HG03064 (cell line): ENCODE data around the gene KIR2DL1.
"Not testable (repeated sequence)": the region's sequence is repeated elsewhere in the genome, so short reads cannot be mapped to it uniquely, and the experiment has no call there.

Source experiments
- ATAC-seq: cut with Tn5 transposase; IDR thresholded peaks from one replicate; pipeline ENCODE4 v1.9.1; 2021; ENCODE audit warnings: low read depth; ENCODE audit not compliant: unreplicated experiment

Gene KIR2DL1

DNA sequence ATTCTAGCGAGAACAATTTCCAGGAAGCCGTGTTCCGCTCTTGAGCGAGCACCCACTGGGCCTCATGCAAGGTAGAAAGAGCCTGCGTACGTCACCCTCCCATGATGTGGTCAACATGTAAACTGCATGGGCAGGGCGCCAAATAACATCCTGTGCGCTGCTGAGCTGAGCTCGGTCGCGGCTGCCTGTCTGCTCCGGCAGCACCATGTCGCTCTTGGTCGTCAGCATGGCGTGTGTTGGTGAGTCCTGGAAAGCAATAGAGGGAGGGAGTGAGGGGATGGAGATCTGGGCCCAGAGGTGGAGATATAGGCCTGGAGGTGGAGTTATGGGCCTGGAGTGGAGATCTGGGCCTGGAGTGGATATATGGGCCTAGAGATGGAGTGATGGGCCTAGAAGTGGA is at the start of gene KIR2DL1:
TSS of gene KIR2DL1 (plus strand) at position 148 of the 400 bp plus-strand sequence. CDS start at position 206, 58 bp downstream.
- not testable (repeated sequence) for ATAC-seq

DNA sequence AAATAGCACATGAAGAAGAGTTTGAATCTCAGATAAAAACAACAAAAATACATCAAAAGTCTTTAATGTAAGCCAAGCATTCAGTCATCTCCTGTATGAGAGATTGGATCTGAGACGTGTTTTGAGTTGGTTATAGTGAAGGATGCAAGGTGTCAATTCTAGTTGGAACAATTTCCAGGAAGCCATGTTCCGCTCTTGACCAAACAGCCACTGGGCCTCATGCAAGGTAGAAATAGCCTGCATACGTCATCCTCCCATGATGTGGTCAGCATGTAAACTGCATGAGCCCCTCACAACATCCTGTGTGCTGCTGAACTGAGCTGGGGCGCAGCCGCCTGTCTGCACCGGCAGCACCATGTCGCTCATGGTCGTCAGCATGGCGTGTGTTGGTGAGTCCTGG is 45.5 kb upstream of the KIR2DL1 start, which contains the start of gene KIR3DL3:
TSS of gene KIR3DL3 (plus strand) at position 301 of the 400 bp plus-strand sequence. CDS start at position 356, 55 bp downstream.
- ATAC-seq = no peak

DNA sequence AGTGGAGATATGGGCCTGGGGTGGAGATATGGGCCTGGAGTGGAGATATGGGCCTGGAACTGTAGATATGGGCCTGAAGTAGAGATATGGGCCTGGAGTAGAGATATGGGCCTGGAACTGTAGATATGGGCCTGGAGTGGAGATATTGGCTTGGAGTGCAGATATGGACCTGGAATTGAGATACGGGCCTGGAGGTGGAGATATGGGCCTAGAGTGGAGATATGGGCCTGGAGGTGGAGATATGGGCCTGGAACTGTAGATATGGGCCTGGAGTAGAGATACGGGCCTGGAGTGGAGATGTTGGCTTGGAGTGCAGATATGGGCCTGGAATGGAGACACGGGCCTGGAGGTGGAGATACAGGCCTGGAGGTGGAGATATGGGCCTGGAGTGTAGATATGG is 44.9 kb upstream of the KIR2DL1 start:
- no peak for ATAC-seq

DNA sequence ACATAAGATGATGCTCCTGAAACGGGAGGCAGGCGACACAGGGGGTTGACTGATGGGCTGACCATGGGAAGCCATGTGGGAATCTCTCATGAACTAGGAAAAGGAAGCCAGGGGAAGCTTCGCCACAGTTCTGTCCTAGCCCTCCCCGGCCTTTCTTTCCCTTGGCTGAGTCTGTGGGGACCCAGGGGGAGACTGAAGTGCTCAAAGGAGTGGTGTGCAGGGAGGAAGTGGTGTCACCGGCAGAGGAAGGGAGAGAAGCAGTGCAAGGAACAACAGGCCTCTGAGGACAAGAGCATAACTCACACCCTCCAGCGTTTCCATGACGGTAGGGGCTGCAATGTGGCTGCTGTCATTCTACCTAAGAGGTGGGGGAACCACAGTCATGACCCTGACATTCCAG is 44.3 kb upstream of the KIR2DL1 start:
- ATAC-seq = no peak

DNA sequence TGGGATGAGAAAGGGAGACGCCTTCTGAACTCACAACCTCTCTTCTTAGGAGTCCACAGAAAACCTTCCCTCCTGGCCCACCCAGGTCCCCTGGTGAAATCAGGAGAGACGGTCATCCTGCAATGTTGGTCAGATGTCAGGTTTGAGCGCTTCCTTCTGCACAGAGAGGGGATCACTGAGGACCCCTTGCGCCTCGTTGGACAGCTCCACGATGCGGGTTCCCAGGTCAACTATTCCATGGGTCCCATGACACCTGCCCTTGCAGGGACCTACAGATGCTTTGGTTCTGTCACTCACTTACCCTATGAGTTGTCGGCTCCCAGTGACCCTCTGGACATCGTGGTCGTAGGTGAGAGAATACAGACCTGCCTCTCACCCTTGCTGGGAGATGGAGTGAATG is 42.0 kb upstream of the KIR2DL1 start:
- ATAC-seq = no peak

DNA sequence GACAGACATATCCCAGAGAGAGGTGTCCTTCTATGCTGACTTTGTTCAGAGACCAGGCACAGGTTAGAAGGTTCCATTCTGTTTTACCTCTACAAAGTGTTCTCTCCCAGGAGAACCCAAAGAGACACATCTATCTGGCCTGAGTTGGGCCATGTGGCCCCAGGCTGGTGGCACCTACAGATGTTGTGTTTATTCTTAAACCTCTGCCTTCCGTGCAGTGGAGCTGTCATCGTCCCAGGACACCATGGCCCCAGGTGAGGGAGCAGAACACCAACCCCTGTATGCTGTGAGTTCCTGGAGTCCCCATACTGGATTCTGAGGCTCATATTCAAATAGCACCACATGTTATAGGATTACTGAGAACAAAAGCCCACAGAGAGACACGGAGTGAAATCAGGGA is 41.4 kb upstream of the KIR2DL1 start:
- no peak for ATAC-seq

DNA sequence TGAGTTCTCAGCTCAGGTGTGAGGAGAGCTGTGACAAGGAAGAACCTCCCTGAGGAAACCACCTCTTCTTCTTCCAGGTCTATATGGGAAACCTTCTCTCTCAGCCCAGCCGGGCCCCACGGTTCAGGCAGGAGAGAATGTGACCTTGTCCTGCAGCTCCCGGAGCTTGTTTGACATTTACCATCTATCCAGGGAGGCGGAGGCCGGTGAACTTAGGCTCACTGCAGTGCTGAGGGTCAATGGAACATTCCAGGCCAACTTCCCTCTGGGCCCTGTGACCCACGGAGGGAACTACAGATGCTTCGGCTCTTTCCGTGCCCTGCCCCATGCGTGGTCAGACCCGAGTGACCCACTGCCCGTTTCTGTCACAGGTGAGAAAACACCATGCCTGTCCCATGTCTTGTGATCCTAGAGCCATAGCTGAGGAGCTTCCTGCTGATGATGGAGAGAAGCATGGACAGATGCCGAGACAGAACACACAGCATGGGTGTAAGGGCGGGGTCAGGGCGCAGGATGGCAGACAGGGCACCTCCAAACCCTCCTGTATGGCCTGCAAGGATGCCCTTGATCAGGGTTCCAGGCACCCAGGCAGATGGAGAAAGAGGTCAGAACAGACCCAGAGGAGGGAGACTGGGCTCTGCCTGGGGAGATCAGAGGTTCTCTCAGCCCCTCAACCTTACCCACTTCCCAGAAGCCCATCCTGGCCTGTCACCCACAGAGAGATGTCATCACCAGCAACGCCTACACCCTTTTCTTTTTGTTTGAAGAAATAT is 40.0 kb upstream of the KIR2DL1 start:
- no peak for ATAC-seq

DNA sequence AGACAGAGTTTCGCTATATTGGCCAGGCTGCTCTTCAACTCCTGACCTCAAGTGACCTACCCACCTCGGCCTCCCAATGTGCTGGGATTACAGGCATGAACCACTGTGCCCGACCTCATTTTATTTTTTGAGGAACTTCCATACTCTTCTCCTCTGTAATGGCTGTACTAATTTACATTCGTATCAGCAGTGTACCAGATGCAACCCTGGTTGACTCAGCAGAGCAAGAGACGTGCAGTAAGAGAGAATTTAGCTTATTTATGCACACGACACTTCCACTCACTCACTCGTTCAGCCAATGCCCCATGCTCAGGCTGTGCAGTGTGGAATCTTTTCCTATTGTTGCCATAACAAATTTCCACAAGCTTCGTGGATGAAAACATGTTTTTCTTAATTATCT is 38.4 kb upstream of the KIR2DL1 start:
- ATAC-seq = no peak

DNA sequence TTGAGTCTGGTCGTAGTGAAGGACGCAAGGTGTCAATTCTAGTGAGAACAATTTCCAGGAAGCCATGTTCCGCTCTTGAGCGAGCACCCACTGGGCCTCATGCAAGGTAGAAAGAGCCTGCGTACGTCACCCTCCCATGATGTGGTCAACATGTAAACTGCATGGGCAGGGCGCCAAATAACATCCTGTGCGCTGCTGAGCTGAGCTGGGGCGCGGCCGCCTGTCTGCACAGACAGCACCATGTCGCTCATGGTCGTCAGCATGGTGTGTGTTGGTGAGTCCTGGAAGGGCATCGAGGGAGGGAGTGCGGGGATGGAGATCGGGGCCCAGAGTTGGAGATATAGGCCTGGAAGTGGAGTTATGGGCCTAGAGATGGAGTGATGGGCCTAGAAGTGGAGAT is 31.3 kb upstream of the KIR2DL1 start, which contains the start of gene KIR2DL3:
TSS of gene KIR2DL3 (plus strand) at position 208 of the 400 bp plus-strand sequence. CDS start at position 241, 33 bp downstream.
- ATAC-seq = not testable (repeated sequence)

DNA sequence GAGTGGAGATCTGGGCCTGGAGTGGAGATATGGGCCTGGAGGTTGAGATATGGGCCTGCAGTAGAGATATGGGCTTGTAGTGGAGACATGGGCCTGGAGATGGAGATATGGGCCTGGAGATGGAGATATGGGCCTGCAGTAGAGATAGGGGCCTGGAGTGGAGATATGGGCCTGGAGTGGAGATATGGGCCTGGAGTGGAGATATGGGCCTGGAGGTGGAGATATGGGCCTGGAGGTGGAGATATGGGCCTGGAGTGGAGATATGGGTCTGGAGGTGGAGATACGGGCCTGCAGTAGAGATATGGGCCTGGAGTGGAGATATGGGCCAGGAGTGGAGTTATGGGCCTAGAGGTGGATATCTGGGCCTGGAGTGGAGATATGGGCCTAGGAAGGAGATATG is 30.9 kb upstream of the KIR2DL1 start:
- ATAC-seq = no peak

DNA sequence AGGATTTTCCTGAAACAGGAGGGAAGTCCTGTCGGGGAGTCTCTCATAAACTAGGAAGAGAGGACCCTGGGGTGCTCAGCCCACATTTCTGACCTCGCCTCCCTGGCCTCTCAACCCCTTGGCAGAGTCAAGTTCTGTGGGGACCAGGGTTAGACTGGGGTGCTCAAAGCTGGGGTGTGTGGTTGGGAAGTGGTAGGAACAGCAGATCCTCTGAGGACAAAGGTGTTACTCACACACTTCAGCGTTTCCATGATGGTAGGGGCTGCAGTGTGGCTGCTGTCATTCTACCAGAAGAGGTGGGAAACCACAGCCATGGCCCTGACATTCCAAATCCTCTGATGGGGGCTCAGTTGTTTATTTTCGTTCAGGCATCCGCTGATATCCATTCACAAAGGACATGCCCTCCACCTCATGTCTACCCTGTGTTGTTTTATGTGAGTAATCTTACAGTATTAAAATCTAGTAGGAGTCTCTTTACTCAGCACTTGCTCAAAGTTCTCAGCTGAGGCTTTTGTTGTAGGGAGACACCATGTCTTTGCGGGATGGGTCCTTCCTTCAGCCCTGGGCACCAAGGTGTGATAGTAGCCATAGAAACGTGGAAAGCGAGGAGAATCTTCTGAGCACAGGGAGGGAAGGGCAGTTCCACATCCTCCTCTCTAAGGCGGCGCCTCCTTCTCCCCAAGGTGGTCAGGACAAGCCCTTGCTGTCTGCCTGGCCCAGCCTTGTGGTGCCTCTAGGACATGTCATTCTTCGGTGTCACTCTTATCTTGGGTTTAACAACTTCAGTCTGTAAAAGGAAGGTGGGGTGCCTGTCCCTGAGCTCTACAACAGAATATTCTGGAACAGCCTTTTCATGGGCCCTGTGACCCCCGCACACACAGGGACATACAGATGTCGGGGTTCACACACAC is 29.8 kb upstream of the KIR2DL1 start:
- no peak for ATAC-seq

DNA sequence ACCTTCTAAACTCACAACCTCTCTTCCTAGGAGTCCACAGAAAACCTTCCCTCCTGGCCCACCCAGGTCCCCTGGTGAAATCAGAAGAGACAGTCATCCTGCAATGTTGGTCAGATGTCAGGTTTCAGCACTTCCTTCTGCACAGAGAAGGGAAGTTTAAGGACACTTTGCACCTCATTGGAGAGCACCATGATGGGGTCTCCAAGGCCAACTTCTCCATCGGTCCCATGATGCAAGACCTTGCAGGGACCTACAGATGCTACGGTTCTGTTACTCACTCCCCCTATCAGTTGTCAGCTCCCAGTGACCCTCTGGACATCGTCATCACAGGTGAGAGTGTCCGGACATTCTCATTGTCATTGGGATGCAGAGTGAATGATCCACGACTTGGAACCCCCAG is 27.6 kb upstream of the KIR2DL1 start:
- not testable (repeated sequence) for ATAC-seq

DNA sequence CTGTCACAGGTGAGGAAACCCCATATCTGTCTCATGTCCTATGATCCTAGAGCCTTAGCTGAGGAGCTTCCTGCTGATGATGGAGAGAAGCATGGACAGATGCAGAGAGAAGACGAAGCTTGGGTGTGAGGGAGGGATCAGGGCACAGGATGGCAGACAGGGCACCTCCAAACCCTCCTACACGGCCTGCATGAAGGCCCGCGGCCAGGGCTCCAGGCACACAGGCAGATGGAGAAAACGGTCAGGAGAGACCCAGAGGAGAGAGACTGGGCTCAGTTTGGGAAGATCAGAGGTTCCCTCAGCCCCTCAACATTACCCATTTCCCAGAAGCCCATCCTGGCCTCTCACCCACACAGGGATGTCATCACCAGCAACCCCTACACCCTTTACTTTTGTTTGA is 25.5 kb upstream of the KIR2DL1 start:
- not testable (repeated sequence) for ATAC-seq

DNA sequence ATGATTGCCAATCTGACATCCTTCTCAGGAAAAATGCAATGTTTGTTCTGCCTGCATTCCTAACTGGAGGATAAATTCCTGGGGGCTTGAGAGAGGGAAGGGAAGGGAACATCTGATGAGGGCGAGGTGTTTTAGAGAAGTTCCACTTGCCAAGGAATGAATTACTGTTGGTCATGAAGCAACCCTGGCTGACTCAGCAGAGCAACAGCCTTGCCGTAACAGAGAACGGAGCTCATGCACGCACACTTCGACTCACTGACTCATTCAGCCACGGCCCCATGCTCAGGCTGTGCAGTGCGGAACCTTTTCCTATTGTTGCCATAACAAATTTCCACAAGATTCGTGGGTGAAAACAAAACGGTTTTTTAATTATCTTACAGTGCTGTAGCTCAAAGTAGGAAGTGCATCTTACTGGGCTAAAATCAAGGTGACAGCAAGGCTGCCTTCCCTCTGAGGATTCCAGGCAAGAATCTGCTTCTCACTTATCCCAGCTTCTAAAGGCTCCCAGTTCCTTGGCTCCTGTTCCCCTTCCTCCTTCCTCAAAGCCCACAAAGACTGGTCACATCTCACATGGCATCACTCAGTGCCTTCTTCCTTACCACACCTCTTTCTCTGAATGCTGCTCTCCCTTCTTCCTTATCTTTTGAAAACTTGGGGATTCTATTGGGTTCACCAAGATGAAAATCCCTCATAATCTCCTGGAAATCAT is 21.8 kb upstream of the KIR2DL1 start:
- not testable (repeated sequence) for ATAC-seq

DNA sequence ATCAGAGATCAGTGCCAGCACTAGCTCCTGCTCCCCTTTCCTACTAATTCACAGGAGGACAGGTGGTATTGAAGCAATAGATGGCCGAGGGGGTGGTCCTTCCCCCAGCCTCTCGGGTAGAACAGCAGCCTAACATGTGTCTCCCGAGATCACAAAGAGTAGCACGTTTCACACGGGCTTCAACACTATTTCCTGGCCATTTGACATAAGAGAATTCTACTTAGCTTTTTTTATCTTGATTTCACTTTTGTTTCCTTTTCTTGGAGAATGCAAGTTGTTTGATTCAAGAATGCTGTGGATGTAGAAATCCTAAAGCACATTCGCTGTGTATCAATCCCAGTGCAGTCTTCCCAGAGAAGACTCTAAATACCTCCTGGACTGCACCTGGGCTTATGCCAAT is 19.3 kb upstream of the KIR2DL1 start:
- not testable (repeated sequence) for ATAC-seq

DNA sequence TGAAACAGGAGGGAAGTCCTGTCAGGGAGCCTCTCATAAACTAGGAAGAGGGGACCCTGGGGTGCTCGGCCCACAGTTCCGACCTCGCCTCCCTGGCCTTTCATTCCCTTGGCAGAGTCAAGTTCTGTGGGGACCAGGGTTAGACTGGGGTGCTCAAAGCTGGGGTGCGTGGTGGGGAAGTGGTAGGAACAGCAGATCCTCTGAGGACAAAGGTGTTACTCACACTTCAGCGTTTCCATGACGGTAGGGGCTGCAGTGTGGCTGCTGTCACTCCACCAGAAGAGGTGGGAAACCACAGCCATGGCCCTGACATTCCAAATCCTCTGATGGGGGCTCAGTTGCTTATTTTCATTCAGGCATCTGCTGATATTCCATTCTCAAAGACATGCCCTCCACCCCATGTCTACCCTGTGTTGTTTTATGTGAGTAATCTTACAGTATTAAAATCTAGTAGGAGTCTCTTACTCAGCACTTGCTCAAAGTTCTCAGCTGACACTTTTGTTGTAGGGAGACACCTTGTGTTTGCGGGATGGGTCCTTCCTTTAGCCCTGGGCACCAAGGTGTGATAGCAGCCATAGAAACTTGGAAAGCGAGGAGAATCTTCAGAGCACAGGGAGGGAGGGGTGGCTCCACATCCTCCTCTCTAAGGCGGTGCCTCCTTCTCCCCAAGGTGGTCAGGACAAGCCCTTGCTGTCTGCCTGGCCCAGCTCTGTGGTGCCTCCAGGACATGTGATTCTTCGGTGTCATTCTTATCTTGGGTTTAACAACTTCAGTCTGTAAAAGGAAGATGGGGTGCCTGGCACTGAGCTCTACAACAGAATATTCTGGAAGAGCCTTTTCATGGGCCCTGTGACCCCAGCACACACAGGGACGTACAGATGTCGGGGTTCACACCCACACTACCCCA is 13.1 kb upstream of the KIR2DL1 start:
- ATAC-seq = not testable (repeated sequence)

DNA sequence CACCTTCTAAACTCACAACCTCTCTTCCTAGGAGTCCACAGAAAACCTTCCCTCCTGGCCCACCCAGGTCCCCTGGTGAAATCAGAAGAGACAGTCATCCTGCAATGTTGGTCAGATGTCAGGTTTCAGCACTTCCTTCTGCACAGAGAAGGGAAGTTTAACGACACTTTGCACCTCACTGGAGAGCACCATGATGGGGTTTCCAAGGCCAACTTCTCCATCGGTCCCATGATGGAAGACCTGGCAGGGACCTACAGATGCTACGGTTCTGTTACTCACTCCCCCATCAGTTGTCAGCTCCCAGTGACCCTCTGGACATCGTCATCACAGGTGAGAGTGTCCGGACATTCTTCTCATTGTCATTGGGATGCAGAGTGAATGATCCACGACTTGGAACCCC is 11.0 kb upstream of the KIR2DL1 start:
- not testable (repeated sequence) for ATAC-seq

DNA sequence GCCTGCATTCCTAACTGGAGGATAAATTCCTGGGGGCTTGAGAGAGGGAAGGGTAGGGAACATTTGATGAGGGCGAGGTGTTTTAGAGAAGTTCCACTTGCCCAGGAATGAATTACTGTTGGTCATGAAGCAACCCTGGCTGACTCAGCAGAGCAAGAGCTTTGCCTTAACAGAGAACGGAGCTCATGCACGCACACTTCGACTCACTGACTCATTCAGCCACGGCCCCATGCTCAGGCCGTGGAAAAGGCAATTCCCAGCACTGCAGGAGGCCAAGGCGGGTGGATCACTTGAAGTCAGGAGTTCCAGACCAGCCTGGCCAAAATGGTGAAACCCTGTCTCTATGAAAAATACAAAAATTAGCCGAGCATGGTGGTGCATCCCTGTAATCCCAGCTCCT is 5.4 kb upstream of the KIR2DL1 start:
- ATAC-seq = not testable (repeated sequence)

DNA sequence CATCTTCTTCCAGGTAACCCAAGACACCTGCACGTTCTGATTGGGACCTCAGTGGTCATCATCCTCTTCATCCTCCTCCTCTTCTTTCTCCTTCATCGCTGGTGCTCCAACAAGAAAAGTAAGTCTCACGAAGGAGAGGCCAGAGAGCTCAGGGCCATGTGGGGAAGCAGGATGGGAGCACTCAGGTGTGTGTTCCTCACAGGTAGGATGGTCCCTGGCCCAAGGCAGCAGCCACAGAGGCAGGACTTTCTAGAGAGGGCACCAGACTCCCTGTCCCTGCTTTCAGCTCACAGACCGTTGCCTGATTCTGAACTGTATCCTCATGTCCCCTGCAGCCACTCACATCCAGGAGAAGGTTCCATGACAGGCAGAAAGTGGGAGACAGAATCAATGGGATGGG is 3.1 kb upstream of the KIR2DL1 start:
- not testable (repeated sequence) for ATAC-seq

DNA sequence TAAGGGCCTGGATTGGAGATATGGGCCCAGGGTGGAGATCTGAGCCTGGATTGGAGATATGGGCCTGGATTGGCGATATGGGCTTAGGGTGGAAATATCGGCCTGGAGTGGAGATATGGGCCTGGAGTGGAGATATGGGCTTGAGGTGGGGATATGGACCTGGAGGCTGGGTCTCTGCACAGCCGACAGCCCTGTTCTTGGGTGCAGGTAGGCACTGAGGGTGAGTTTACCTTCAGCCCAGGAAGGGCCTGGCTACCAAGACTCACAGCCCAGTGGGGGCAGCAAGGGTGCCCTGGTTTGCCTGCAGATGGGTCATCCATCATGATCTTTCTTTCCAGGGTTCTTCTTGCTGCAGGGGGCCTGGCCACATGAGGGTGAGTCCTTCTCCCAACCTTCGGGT is 918 bp downstream of the KIR2DL1 start:
- ATAC-seq = not testable (repeated sequence)
